SK-N-MC (cell line): ENCODE results near the gene ZNF804B.

Experiments
- EZH2 ChIP-seq: fragments of 200-600 bp; sonication (generic); IDR thresholded peaks from one replicate; pipeline ENCODE4 v1.6.1; 2017; ENCODE audit warnings: antibody characterized with exemption
- FOXP2 ChIP-seq: optimal IDR thresholded peaks from 2 replicates; pipeline ENCODE3; 2011; ENCODE audit warnings: mild to moderate bottlenecking, moderate library complexity; ENCODE audit not compliant: insufficient read depth; ENCODE audit errors: extremely low read length, control extremely low read depth
- POLR2AphosphoS5 ChIP-seq: IDR thresholded peaks from 2 replicates; pipeline ENCODE4 v1.6.1; 2012; ENCODE audit warnings: mild to moderate bottlenecking, low read depth, low read length, borderline replicate concordance

GRCh38 chr7:88922944-88923343, 163.4 kb downstream of the ZNF804B start:
- TF ChIP-seq POLR2AphosphoS5 (no peak), EZH2 (no peak), FOXP2 (no peak)
